Activated CD8-positive, alpha-beta memory T cell treated with anti-CD3 and anti-CD28 coated beads, Interleukin-2, amount 50 U/mL, for 1 hour (primary cell): ENCODE data around the gene PSMD1.
"Not testable (repeated sequence)": the region's sequence is repeated elsewhere in the genome, so short reads cannot be mapped to it uniquely, and the experiment has no call there.

ENCODE experiments used
- DNase-seq: peaks from one replicate; pipeline ENCODE4 v3.0.0-alpha.2; 2020; ENCODE audit errors: extremely low read depth

The PSMD1 gene

DNA sequence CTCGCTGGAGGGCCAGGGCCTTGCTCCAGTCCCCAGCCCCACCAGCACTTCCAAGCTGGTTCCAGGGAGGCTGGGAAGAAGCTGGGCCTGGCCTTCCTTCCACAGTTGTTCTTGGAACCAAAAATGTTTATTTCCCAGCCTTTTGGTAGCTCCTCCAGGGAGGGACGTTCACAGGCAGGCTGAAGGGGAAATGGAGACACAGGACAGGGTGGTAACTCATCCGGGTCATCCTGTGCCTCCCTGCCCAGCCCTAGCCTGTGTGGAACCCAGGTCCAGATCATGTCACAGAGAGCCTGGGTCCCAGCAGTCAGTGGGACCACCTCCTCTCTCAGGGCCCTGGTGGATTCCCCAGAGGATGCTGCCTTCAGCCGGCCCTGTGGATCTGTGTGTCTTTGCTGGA, 129.2 kb downstream of the PSMD1 start:
- no peak for DNase-seq

DNA sequence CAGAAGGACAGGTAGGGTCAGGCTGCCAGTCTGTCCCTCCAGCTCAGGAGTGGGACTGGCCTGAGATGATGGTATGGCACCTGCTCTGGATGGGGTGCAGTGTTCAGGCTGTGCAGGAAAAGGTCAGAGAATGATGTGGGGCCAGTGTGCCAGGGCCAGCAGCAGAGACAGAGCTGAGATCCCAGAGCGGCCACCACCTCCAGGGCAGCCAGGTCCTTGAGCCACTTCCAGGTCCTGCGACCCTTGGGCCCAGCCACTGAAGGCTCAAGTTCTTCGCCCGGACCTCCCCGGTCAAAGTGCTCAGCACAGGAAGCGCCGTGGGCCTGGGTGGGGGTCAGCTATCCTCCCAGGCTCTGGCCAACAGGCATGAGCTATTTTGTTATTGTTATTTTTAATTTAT, 129.7 kb downstream of the PSMD1 start:
- DNase-seq: no peak

DNA sequence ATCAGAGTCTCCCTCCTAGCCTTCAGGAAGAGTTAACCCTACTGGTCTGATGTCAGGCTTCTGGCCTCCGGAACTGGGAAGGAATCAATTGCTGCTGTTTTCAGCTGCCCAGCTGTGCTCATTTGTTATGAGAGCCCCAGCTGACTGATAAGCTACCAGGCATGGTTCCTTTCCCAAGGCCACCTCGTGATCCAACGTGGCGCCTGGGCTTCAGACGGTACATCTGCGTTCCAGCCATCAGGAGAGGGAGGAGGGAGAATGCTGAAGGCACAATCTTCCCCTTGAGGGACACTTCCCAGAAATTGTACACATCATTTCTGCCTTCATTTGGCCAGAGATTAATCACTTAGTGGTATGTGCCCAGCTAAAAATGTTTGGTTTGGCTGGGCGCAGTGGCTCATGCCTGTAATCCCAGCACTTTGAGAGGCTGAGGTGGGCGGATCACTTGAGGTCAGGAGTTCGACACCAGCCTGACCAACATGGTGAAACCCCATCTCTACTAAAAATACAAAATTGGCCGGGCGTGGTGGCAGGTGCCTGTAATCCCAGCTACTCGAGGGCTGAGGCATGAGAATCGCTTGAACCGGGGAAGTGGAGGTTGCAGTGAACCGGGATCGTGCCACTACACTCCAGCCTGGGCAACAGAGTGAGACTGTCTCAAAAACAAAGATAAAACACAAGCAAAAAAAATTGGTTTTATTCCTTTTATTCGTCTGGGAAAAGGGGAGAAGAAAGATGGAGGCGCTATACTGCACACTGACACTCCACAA, 131.3 kb downstream of the PSMD1 start:
- DNase-seq: no peak

DNA sequence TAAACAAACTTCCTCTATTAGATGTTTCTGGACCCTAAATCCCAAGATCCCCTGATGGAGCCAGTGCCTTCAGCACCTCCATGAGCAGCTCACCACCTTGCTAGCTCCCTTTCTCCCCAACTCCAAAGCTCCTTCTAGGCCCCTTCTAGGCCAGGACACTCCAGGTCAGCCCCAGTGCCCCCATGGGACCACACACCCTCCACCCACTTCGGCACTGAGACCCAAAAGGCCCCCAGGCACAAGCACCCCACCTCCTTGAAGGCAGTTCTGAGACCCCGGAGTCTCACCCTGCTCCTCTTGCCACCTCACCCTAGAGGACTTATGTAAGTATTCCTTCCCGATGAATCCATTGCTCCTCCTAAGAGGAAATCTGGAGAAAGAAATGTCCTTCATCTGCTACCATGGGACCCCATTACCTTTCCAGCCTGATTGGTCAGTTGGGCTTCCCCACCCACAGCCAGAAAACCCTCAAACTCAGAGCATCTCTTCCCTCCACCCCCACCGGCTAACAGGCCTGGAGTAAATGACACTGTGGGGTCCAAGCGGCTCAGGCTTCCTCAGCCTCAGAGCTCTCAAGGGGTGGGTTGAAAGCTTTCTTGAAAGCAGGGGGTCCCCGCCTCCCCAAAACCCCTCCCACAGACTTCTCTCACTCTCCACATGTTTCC, 132.0 kb downstream of the PSMD1 start:
- no peak for DNase-seq

DNA sequence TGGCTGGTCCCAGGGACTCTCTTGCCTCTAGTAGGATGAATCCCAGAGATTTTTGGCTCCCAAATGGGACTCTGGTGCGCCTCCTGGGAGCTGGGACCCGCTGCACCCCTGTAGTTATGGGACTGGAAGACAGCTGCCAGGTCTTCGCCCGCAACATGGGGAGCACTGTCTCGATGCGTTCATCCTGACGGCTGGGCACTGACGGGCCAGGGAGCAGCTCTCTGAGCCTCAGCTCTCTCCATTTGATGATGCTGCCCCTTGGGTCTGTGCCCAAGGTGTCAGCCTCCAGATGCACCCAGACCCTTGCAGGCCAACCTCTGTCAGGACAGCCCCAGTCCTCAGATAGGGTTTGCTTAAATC, 132.5 kb downstream of the PSMD1 start:
- DNase-seq: no peak

DNA sequence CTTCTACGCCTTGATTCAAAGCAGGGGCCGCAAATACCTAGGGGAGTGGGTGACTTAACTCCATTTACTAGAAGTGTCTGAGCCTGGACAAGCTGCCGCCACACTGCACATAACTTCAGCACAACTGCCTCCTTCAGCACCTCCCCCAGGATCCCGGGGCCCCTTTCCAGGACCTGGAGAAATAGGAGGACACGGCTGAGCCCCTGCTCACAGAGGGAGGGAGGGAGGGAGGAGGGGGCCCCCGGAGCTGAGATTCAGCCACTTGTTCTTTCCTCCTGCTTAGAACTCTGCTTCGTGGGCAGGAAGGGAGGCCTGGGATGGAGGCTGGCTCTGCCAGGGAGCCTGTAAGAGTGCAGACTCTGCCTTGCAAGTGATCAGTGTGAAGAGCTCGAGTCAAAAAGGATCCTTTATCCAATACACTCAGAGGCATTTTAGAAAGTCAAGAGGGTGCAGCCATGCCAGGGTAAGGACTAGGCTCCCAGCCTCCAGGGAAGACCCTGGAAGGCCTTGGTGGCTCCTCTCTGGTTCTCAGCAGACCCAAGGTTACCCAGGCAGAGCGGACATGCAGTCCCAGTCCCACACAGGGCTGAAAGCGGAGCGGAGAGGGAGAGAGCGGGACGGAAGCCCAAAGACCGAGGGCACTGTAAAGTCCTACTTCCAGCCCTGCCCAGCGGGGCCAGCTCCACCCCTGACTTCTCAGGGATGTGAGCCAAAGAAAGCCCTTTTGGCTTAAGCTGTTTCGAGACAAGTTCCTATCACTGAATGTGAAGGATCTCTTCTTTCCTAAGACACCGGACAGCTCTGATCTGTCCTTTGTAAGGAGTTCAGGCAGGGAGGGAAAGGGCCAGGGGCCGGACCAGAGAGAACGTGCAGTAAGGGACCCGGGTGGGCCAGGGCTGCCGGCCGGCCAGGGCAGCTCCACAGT, 133.2 kb downstream of the PSMD1 start:
- DNase-seq: no peak

DNA sequence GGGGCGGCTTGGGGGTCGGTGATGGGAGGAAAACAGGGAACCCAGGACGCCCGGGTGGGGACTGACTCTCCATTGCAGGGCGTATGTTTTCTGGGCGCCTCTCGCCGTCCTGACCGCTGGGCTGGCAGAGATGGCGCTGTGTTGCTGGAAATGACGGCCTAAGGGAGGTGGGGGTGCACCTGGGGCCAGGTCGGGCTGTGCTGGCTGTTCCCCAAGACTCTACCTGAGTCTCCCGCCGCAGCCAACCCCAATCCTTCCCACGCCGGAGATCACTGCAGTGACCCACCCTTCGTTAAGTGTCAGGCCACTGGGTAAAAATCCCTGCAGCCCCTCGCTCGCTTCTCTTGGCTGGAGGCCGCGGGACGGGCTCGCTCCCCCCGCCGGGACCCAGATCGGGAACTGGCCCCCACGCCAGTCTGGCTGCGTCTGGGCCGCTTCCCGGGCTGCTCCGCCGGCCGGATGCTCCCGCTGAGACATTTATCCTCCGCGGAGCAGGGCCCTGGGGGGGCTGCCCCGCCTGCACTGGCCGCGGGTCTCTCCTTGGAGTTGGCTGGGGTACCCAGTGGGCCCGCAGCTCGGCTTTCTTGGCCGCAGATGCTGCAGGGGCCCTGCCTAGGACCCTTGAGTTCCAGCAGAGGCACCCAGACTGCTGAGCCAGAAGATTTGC, 134.0 kb downstream of the PSMD1 start:
- DNase-seq: no peak

DNA sequence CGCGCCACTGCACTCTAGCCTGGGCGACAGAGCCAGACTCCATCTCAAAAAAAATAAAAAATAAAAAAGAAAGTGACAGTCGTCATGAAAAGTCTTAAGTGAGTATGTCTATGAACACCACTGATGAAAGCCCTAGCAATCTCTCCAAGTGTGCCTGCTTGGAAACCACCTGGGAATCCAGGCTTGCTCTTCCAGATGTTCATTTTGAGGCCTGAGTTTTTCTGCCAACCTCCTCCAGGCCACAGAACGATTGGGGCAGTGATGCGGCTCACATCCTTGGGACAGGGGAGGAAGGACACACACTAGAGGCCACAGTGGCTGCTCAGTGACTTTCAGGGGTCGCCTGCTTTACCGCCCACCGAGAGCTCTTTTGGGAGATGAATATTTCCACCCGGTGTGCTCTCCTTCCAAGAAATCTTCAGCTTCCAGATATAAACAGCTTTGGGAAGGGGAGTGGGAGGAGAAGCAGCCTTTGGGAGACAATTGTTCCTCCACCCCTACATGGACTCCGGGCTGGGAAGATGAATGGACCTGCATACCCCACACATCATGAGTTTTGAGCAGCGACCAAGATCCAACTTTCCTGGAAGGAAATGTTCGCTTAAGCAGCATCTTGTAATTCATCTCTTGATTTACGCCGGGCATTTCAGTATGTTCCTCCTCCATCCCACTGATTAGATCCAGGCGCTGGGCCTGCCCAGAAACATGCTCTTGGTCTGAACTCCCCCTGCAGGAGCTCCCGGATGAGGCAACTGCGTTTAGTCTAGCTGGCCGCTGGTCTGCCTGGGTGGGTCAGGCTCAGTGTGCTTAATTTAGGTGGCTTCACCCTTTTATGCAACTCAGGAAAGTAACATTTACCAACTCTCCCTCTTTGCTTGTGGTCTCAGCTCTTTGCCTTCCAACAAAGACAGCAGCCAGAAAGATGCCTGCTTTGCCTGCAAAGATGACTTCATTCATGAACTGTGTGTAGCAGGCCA, 135.5 kb downstream of the PSMD1 start:
- no peak for DNase-seq

DNA sequence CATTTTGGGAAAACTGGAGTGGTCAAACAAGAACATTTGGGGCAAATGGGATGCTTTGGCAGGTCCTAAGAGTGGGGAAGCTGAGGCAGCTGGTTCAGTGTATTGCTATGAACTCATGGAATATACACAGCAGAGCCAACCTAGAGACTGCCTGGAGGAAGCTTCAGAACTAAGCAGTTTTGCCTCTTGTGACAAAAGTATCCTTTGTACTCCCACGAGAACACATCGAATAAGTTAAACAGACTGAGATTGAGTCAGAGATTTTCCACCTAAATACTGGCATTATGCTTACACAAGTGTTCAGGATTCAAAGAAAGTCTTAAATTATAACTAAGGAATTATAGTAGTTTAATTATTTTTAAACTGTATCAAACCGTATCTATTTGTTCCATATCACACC, 136.5 kb downstream of the PSMD1 start:
- DNase-seq: no peak

DNA sequence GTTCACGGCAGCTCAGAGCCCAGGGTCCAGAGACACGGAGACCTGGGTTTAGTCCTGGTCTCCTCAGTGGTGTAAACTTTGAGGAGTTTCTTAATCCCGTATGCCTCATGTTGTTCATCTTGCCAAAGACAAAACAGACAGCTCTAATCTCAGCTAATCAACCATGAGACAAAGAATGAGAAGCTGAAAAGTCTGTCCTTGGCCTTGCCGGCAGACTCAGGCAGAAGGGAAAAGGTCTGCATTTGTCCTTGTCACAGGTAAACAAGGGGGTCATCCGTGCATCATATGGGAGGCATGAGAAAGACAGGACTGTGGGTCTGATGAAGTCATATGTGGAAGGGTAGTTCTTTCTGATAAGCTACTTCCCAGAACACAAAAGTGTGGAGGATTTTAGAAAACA, 139.9 kb downstream of the PSMD1 start:
- DNase-seq: no peak

DNA sequence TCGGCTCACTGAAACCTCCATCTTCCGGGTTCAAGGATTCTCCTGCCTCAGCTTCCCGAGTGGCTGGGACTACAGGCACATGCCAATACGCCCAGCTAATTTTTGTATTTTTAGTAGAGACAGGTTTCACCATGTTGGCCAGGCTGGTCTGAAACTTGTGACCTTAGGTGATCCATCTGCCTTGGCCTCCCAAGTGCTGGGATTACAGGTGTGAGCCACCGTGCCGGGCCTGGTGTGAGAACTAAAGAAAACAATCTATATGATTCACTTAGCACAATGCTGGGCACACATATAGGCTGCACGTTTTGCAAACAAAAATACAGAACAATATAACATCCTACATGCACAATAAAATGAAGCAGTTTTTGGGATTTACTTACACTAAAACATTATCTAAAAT, 140.5 kb downstream of the PSMD1 start:
- DNase-seq: not testable (repeated sequence)

DNA sequence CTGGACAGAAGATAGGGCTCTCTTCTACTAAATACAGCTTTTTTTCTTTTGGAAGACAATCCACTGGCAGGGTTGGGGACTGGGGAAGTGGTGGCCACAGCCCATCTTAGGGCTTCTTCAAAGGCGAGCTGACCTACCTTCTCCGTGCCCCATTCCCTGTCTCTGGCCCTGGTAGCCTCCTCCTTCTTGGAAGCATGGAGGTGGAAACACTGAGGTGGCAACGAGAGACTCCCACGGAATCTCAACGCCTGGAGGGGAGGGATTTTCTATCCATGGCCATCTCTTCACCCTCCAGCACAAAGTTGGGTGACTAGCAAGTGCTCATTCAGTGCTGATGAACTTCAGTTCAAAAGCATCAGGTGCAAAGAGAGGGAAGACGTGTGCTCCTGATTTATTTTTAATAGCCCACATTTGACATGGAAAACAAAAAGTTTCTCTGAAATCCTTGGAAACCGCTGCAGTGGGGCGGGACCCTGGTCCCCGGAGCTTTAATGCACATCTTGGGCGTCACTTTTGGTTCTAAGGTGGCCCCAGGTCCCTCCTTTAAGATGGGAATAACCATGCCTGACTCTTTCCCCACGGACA, 141.1 kb downstream of the PSMD1 start:
- DNase-seq: no peak

DNA sequence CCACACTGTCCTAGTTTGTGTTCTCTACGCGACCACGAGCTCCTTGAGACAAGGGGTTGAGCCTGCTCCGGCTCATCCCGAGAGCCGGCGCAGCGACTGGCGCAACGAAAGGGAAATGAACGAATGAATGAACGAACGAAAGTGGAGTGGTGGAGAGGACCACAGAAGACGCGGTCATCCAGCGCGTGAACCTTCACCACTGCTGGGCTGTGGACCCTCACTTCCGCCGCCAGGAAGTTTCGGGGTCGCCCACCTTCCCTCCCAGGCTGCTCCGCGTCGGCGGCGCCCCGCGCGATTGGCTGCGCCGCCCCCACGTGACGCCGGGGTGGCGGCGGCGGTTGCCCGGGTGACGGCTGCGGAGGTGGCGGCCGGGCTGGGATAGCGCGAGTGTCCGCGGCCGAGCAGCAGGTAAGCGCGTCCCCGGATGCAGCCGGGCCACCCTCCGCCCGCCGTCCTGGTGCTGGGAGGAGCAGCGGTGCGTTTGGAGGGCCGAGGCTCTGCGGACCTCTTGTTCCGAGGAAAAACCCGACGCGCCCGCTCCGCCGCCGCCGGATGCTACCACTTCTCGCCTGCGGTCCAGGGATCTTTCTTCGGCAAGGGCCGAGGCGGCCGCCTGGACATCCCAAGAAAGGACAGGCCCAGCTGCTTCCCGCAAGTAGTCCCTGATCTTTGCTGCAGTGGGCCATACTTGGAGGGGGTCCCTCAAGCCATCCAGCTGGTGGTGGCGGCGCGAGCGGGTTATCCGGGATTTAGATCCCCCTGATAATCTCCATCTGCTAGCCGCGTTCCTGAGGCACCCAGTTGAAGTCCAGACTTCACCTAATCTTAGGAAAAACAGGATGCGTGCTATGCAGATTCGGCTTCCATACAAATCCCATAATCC, 141.9 kb downstream of the PSMD1 start, which contains the start of gene ARMC9:
TSS of gene ARMC9 (plus strand) at position 341 of the 883 bp plus-strand sequence. CDS start 7,608 bp downstream, outside the sequence.
- DNase-seq: peak; percentile 5

DNA sequence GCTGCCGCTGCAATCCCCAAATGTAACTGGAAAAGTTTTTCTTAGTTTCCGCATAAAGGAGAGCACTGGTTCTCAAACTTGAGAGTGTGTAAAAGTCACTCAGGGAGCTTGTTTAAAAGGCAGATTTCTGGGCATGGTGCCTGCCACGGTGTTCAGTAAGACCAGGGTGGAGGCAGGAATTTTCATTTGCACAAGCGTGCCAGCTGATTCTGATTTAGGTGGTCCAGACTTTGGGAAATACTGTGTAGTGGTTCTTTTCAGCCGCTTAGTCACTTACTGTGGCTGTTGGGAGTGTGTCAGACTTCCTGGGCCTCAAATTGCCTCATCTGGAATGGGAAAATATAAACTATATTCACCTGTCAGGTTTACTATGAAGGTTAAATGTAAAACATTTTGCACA, 142.6 kb downstream of the PSMD1 start:
- DNase-seq: no peak

DNA sequence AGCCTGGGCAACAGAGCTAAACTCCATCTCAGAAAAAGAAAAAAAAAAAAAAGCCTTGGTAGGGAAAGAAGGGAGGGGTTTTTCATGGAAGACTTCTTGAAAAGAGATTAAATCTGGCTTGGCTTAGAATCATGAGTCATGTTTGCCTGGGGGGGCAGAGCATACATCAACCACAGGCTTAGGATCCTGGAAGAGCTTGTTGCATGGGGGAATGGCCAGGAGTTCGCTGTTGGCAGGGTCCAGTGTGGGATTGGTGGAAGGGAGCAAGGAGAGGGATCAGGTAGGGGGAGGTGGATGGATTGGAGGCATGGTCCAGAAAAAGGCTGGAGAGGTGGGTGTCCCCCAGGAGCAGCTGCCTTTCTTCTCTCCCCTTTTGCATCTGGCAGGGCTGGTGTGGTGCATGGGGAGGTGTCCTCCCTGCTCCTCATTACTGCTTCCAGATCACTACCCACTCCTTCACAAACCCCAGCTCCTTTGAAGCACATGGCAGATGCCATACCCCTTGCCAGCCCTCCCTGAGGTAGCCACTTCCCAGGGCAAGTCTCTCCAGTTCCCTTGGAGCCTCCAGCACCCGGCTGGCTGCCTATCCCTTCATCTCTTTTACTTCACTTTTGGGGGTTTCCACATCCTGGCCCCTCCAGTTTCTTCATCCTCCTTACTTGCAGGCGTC, 144.3 kb downstream of the PSMD1 start:
- no peak for DNase-seq

DNA sequence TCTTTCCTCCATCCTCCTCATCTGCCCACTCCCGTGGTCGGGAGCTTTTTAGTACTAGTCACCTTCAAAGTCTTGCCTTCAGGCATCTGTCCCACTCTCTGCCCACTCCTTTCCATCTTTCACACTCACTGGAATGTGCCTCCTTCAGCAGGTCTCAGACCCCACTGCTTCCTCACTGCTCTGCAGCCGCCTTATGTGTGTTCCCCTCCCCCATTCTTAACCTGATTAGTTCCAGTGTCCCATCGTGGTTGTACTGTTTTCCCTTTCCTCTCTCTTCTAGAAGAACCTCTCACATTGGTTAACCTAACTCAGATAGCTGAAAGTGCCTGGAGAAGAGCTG, 144.8 kb downstream of the PSMD1 start:
- DNase-seq: no peak

DNA sequence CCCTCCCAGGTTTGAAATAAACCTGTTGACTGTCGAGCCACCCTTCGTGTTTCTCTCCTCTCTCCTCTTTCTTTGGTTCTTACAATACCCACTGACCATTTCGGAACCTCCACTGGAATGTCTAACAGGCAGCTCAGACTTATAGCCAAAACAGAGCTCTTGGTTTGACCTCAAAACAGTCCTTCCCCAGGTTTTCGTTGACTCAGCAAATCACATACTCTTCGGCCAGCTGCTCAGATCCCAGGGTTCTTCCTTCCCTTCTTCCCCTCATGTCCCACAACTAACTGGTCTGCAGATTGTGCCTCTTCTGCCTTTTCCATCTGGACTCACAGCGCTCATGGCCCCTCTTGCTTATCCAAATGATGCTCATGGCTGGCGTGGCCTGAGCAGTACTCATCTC, 146.4 kb downstream of the PSMD1 start:
- DNase-seq: no peak

DNA sequence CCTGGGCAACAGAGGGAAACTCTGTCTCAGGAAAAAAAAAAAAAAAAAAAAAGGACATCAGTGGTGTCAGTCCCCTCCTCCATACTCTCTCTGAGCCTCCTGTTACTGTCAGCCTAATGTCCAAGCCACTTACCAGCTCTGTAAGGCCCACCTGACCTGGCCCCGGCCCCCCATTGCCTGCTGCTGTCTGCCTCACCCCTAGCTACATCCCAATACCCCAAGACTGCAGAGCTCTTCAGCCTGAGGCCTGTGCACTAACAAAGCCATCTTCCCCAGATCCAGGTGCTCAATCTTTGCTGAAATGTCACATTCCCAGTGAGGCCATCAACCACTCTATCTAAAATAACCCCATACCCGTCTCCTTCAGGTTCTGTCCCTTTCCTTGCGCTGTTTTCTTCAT, 147.5 kb downstream of the PSMD1 start:
- DNase-seq: no peak

DNA sequence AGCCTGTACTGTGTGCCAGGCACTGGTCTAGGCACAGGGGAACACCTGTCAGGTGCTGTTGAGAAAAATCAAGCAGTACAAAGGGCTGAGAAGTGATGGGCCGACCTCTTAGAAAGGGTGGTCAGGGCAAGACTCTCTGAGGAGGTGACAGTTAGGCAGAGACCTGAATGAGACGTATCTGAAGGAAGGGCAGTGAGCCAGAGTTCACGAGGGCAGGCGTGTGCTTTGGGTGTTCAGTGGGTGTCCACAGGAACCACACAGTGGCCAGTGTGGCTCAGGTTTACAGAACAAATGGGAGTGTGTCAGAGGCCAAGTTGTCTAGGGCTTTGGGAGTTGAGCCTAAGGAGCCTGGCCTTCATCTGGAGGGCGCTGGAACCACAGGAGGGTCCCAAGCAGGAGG, 147.9 kb downstream of the PSMD1 start:
- DNase-seq: no peak
